ENCODE data around the gene KIF3A.

DNA sequence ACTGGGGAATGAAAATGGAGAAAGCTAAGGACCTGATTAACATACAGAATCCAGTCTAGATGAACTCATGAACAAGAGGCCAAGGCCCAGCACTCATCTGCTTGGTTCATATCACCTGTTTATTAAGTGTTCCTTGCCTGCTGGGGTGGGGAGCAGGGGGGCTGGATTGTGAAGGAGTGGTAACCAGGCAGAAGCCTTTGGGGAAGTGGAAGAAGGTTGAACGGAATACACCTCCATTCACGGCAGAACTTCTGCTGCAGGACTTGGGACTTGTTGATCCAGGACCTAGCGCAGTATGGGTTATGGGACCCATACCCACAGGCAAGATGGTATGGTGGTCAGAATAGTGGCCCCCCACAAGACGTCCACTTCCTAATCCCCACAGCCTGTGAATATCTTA, 48.5 kb upstream of the KIF3A start:
- TF ChIP-seq EZH2phosphoT487 (IDR thresholded peaks at IDR 0.05; ENCODE audit: borderline replicate concordance, low read length): no peak
- TF ChIP-seq, protein P1, sequence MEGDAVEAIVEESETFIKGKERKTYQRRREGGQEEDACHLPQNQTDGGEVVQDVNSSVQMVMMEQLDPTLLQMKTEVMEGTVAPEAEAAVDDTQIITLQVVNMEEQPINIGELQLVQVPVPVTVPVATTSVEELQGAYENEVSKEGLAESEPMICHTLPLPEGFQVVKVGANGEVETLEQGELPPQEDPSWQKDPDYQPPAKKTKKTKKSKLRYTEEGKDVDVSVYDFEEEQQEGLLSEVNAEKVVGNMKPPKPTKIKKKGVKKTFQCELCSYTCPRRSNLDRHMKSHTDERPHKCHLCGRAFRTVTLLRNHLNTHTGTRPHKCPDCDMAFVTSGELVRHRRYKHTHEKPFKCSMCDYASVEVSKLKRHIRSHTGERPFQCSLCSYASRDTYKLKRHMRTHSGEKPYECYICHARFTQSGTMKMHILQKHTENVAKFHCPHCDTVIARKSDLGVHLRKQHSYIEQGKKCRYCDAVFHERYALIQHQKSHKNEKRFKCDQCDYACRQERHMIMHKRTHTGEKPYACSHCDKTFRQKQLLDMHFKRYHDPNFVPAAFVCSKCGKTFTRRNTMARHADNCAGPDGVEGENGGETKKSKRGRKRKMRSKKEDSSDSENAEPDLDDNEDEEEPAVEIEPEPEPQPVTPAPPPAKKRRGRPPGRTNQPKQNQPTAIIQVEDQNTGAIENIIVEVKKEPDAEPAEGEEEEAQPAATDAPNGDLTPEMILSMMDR (IDR thresholded peaks at IDR 0.05; ENCODE audit: low read depth, low read length, poor library complexity, severe bottlenecking): no peak
